HepG2 (cell line): ENCODE data around the gene CNTRL. TPM values are rescaled to one million over a fixed set of nuclear protein-coding genes. Genes with fewer than 3 reads are reported as not detected.

Experiments used
- BRD4 ChIP-seq: sonication (generic); formaldehyde crosslinking; IDR thresholded peaks from 2 replicates; pipeline ENCODE4 v1.4.0; 2020; ENCODE audit warnings: missing genetic modification reagents
- CENPBD1 ChIP-seq: sonication (generic); formaldehyde crosslinking; IDR thresholded peaks from 2 replicates; pipeline ENCODE4 v1.8.0; 2022; ENCODE audit warnings: missing genetic modification reagents, low read depth, mild to moderate bottlenecking, borderline replicate concordance
- EHMT2 ChIP-seq: fragments of 200-600 bp; sonication (generic); IDR thresholded peaks from 2 replicates; pipeline ENCODE4 v1.7.0; 2017; ENCODE audit warnings: antibody characterized with exemption, low read depth, low read length, borderline replicate concordance
- HIVEP1 ChIP-seq: sonication (generic); formaldehyde crosslinking; IDR thresholded peaks from 2 replicates; pipeline ENCODE4 v1.4.0; 2020; ENCODE audit warnings: mild to moderate bottlenecking, missing genetic modification reagents
- IRX3 ChIP-seq: sonication (generic); formaldehyde crosslinking; IDR thresholded peaks from 2 replicates; pipeline ENCODE4 v1.8.1; 2023; ENCODE audit warnings: mild to moderate bottlenecking, low read depth, missing genetic modification reagents, borderline replicate concordance
- JUND ChIP-seq: sonication (generic); formaldehyde crosslinking; IDR thresholded peaks from 2 replicates; pipeline ENCODE4 v1.8.0; 2022; ENCODE audit warnings: mild to moderate bottlenecking, missing genetic modification reagents
- KMT2B ChIP-seq: IDR thresholded peaks from 2 replicates; pipeline ENCODE4 v1.6.1; 2016; ENCODE audit warnings: missing genetic modification reagents, missing compliant biosample characterization
- SRSF4 ChIP-seq: fragments of 200-400 bp; formaldehyde crosslinking; IDR thresholded peaks from one replicate; pipeline ENCODE4 v1.6.1; 2018; ENCODE audit warnings: mild to moderate bottlenecking, low read depth, low read length, moderate library complexity; ENCODE audit not compliant: poor library complexity, severe bottlenecking
- ZBED4 ChIP-seq: sonication (generic); formaldehyde crosslinking; IDR thresholded peaks from 2 replicates; pipeline ENCODE4 v1.4.0; 2020; ENCODE audit warnings: missing genetic modification reagents, borderline replicate concordance
- ZFP1 ChIP-seq: IDR thresholded peaks from 2 replicates; pipeline ENCODE4 v1.6.1; 2016
- ZFYVE20 ChIP-seq: sonication (generic); formaldehyde crosslinking; IDR thresholded peaks from 2 replicates; pipeline ENCODE4 v1.8.0; 2023; ENCODE audit warnings: low read depth, mild to moderate bottlenecking, moderate library complexity, missing genetic modification reagents, borderline replicate concordance
- ZMYM4 ChIP-seq: sonication (generic); formaldehyde crosslinking; IDR thresholded peaks from 2 replicates; pipeline ENCODE4 v1.8.1; 2023; ENCODE audit warnings: mild to moderate bottlenecking, missing genetic modification reagents
- ZNF292 ChIP-seq: sonication (generic); formaldehyde crosslinking; IDR thresholded peaks from 2 replicates; pipeline ENCODE4 v1.8.1; 2022; ENCODE audit warnings: mild to moderate bottlenecking, low read depth, missing genetic modification reagents, borderline replicate concordance
- ZNF44 ChIP-seq: sonication (generic); formaldehyde crosslinking; IDR thresholded peaks from 2 replicates; pipeline ENCODE4 v1.5.1; 2020; ENCODE audit warnings: mild to moderate bottlenecking, missing genetic modification reagents
- ZNF546 ChIP-seq: sonication (generic); formaldehyde crosslinking; conservative IDR thresholded peaks from 2 replicates; pipeline ENCODE4 v1.8.1; 2023; ENCODE audit warnings: mild to moderate bottlenecking, missing genetic modification reagents
- ZNF567 ChIP-seq: sonication (generic); formaldehyde crosslinking; IDR thresholded peaks from 2 replicates; pipeline ENCODE4 v1.8.1; 2023; ENCODE audit warnings: mild to moderate bottlenecking, missing genetic modification reagents, borderline replicate concordance
- ZNF770 ChIP-seq: sonication (generic); formaldehyde crosslinking; IDR thresholded peaks from 2 replicates; pipeline ENCODE4 v1.5.0; 2020; ENCODE audit warnings: mild to moderate bottlenecking, missing genetic modification reagents
- polyA plus RNA-seq, 8 experiments: library from polyadenylated mRNA; depleted of rRNA in 3 of 8; stranded (reverse) in 7 of 8; unstranded in 1 of 8; fragments of >200 nt; fragmentation: Illumina TruSeq in 4 of 8; extraction: Trizol in 4 of 8; gene quantifications; 2 replicates each; pipeline versions ENCODE4 v1.2.1 to v1.2.3, GENCODE V29; 2011 to 2016; ENCODE audit warnings: low read depth in 4 of 8, missing spikeins in 1 of 8, mixed read lengths in 1 of 8; ENCODE audit not compliant: insufficient read depth in 1 of 8
- total RNA-seq, 5 experiments: library from RNA; depleted of rRNA; stranded (reverse); fragments of >200 nt; fragmentation: Illumina TruSeq; extraction: Trizol; gene quantifications; 2 replicates each; pipeline ENCODE4 v1.2.3, GENCODE V29; 2016; ENCODE audit warnings: low read depth in 1 of 5
- TF ChIP-seq, protein P1 (sequence below): sonication (generic); formaldehyde crosslinking; IDR thresholded peaks from 2 replicates; pipeline ENCODE4 v1.5.0; 2020; ENCODE audit warnings: missing genetic modification reagents
- TF ChIP-seq, protein P2 (sequence below), 2 experiments: sonication (generic) in 1 of 2; formaldehyde crosslinking in 1 of 2; IDR thresholded peaks; 2 replicates each; pipeline versions ENCODE4 v1.4.0 to v1.6.1; 2018 to 2020; ENCODE audit warnings: missing genetic modification reagents in 2 of 2, borderline replicate concordance in 1 of 2, low read depth in 1 of 2, mild to moderate bottlenecking in 1 of 2, missing biosample characterization in 1 of 2

The CNTRL gene
- total and polyA plus RNA-seq, 2 of the 13 experiments (the other 11 are each of a cell fraction or from before 2014, with no cell fraction given) = 7.5 to 11.8 TPM

- TF ChIP-seq ZNF44 (CRISPR knock-in tag) (no peak), HIVEP1 (no peak), EHMT2 (peak; percentile 65; the same call in 1 of the 2 replicates), ZMYM4 (CRISPR knock-in tag) (peak; percentile 98), ZNF770 (peak; percentile 51; the same call in 1 of the 2 replicates), BRD4 (CRISPR knock-in tag) (no peak), ZNF567 (CRISPR knock-in tag) (no peak), CENPBD1 (CRISPR knock-in tag) (no peak), ZNF292 (CRISPR knock-in tag) (peak; percentile 48; the same call in 1 of the 2 replicates), ZNF546 (CRISPR knock-in tag) (no peak), ZFP1 (CRISPR knock-in tag) (no peak), JUND (no peak), ZBED4 (CRISPR knock-in tag) (no peak), SRSF4 (no peak), IRX3 (CRISPR knock-in tag) (no peak), ZFYVE20 (CRISPR knock-in tag) (no peak), KMT2B (CRISPR knock-in tag) (peak; percentile 85)
- TF ChIP-seq, protein P1, sequence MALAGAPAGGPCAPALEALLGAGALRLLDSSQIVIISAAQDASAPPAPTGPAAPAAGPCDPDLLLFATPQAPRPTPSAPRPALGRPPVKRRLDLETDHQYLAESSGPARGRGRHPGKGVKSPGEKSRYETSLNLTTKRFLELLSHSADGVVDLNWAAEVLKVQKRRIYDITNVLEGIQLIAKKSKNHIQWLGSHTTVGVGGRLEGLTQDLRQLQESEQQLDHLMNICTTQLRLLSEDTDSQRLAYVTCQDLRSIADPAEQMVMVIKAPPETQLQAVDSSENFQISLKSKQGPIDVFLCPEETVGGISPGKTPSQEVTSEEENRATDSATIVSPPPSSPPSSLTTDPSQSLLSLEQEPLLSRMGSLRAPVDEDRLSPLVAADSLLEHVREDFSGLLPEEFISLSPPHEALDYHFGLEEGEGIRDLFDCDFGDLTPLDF = peak; percentile 37; the same call in 1 of the 2 replicates
- TF ChIP-seq, protein P2, sequence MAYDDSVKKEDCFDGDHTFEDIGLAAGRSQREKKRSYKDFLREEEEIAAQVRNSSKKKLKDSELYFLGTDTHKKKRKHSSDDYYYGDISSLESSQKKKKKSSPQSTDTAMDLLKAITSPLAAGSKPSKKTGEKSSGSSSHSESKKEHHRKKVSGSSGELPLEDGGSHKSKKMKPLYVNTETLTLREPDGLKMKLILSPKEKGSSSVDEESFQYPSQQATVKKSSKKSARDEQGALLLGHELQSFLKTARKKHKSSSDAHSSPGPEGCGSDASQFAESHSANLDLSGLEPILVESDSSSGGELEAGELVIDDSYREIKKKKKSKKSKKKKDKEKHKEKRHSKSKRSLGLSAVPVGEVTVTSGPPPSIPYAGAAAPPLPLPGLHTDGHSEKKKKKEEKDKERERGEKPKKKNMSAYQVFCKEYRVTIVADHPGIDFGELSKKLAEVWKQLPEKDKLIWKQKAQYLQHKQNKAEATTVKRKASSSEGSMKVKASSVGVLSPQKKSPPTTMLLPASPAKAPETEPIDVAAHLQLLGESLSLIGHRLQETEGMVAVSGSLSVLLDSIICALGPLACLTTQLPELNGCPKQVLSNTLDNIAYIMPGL (CRISPR knock-in tag; IDR thresholded peaks at IDR 0.05; ENCODE audit: borderline replicate concordance in 1 of 2, low read depth in 1 of 2) = peak; percentile 36 to 55; a peak in 1 of 4 replicates
These were observed 46.9 kb downstream of the CNTRL start (continued) for GRCh38 chr9:121121582-121122087.
